ENCODE results near the gene RGS19. TPM values are rescaled to one million over a fixed set of nuclear protein-coding genes. Genes with fewer than 3 reads are reported as not detected.

RGS19 gene
- total RNA-seq, 1 donor from 2014 or later: 2.0 TPM

DNA sequence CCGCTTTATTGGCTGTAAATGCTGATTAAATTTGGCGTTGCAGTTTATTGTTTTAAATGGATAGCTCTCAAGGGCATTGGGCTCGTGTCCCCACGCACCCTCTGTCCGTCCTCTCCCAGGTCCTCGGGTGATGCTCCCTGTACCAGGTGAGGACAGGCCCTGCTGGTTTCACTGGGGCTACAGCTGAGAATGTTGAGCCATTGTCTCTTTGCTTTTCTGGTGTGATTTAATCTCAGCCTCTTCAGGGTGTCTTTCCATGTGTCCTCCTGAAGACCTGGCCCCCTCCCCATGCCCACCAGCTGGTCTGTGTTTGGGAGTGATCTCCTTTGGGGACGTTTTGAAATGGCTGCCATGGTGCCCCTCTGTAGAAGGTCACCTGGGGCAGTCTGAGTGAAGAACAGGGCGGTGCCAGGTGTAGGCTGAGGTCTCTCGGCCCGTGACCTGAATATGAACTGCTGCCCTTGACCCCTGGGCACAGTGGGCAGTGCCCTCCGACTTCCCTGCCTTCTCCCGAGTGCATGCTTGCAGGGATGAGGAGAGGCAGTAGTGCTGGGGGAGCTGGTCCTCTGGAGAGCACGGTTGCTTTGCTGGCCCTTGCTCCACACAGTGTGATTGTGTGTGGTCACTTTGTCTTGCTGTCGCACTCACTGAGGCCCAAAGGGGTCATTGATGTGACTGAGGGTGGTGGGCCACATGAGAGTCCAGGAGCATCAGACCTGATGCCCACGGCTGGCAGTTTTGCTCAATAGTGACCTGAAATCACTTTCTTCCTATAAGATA is 55.8 kb downstream of the RGS19 start:
- TF ChIP-seq EZH2phosphoT487 (IDR thresholded peaks at IDR 0.05) (no peak), EZH2 (IDR thresholded peaks at IDR 0.05) (no peak)
- TF ChIP-seq, protein P1, sequence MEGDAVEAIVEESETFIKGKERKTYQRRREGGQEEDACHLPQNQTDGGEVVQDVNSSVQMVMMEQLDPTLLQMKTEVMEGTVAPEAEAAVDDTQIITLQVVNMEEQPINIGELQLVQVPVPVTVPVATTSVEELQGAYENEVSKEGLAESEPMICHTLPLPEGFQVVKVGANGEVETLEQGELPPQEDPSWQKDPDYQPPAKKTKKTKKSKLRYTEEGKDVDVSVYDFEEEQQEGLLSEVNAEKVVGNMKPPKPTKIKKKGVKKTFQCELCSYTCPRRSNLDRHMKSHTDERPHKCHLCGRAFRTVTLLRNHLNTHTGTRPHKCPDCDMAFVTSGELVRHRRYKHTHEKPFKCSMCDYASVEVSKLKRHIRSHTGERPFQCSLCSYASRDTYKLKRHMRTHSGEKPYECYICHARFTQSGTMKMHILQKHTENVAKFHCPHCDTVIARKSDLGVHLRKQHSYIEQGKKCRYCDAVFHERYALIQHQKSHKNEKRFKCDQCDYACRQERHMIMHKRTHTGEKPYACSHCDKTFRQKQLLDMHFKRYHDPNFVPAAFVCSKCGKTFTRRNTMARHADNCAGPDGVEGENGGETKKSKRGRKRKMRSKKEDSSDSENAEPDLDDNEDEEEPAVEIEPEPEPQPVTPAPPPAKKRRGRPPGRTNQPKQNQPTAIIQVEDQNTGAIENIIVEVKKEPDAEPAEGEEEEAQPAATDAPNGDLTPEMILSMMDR (IDR thresholded peaks at IDR 0.05): no peak
- no peak for DNase-seq (ENCODE audit: low spot score)
- H3F3A ChIP-seq (ENCODE audit: low read depth): no peaks in the 10 kb centered on the region
- Mint-ChIP-seq H3K4me1 (no peaks in the 10 kb centered on the region), H3K4me3 (no peak overlapping the region), H3K9me3 (no peaks in the 10 kb centered on the region), H3K27ac (no peak overlapping the region), H3K27me3 (ENCODE audit: insufficient read depth, low read depth) (peaks cover 3% of the 10 kb centered on the region), H3K36me3 (peaks cover 22% of the 10 kb centered on the region)
- no peaks in the 10 kb centered on the region for H3K27me3 ChIP-seq
- H3K4me2 ChIP-seq: no peak overlapping the region
- H3K27ac ChIP-seq: no peak overlapping the region
- no peaks in the 10 kb centered on the region for H3K79me2 ChIP-seq (ENCODE audit: low read depth)
- H3K36me3 ChIP-seq: no peaks in the 10 kb centered on the region
- H3K4me3 ChIP-seq: no peak overlapping the region
- H3K9me3 ChIP-seq (ENCODE audit: low read depth): no peaks in the 10 kb centered on the region
- H4K20me1 ChIP-seq (ENCODE audit: low read depth): no peaks in the 10 kb centered on the region
- no peak overlapping the region for H3K9ac ChIP-seq
- no peak overlapping the region for H2AFZ ChIP-seq (replicated peaks)
- no peaks in the 10 kb centered on the region for H3K4me1 ChIP-seq

Small RNA genes within 50 kb of the gene (microRNA-seq; reads per million reads assigned to microRNA genes)
- not detected for gene MIR6813

Small RNA genes within 50 kb of the gene (small RNA-seq; reads per million reads assigned to genes)
- gene AL355803.1: not detected
- gene MIR6813: not detected

Other genes with a start within 250 kb of the RGS19 start
- gene ZBTB46, start 248.3 kb downstream of the RGS19 start, total RNA-seq (ENCODE audit: low replicate concordance): 8.1 and 13.9 TPM in 2 replicates
- gene ABHD16B, start 218.0 kb downstream of the RGS19 start, total RNA-seq (ENCODE audit: low replicate concordance): not detected in 2 replicates
- gene TPD52L2, start 214.2 kb downstream of the RGS19 start, total RNA-seq (ENCODE audit: low replicate concordance): 66.6 and 80.1 TPM in 2 replicates
- 17.2 and 37.9 TPM in 2 replicates for gene DNAJC5, start 184.4 kb downstream of the RGS19 start, total RNA-seq (ENCODE audit: low replicate concordance)
- 10.8 and 22.7 TPM in 2 replicates for gene UCKL1, start 123.1 kb downstream of the RGS19 start, total RNA-seq (ENCODE audit: low replicate concordance)
- 2.9 and 11.4 TPM in 2 replicates for gene ZNF512B, start 109.6 kb downstream of the RGS19 start, total RNA-seq (ENCODE audit: low replicate concordance)
- gene SAMD10, start 99.9 kb downstream of the RGS19 start, total RNA-seq (ENCODE audit: low replicate concordance): 0.19 and 4.9 TPM in 2 replicates
- 51.9 and 77.0 TPM in 2 replicates for gene PRPF6, start 98.4 kb downstream of the RGS19 start, total RNA-seq (ENCODE audit: low replicate concordance)
- gene C20orf204, start 43.3 kb downstream of the RGS19 start, total RNA-seq (ENCODE audit: low replicate concordance): 0.04 and 0.96 TPM in 2 replicates
- gene SOX18, start 29.9 kb downstream of the RGS19 start, total RNA-seq (ENCODE audit: low replicate concordance): not detected in 2 replicates
- 23.2 and 51.2 TPM in 2 replicates for gene TCEA2, start 16.3 kb downstream of the RGS19 start, total RNA-seq (ENCODE audit: low replicate concordance)
- 1.3 and 3.3 TPM in 2 replicates for gene OPRL1, start 564 bp upstream of the RGS19 start, total RNA-seq (ENCODE audit: low replicate concordance)
- 0.99 TPM in 1 of 2 replicates, not detected in the other for gene LKAAEAR1, start 4.9 kb upstream of the RGS19 start, total RNA-seq (ENCODE audit: low replicate concordance)
- gene NPBWR2, start 28.0 kb upstream of the RGS19 start, total RNA-seq (ENCODE audit: low replicate concordance): not detected in 2 replicates
- gene MYT1, start 84.9 kb upstream of the RGS19 start, total RNA-seq (ENCODE audit: low replicate concordance): 1.2 and 1.5 TPM in 2 replicates
- 101 and 105 TPM in 2 replicates for gene PCMTD2, start 176.2 kb upstream of the RGS19 start, total RNA-seq (ENCODE audit: low replicate concordance)